ENCODE measurements around the gene UBE2R2. TPM values are rescaled to one million over a fixed set of nuclear protein-coding genes. Genes with fewer than 3 reads are reported as not detected.
"Not testable (repeated sequence)": the region's sequence is repeated elsewhere in the genome, so short reads cannot be mapped to it uniquely, and the experiment has no call there.

Gene UBE2R2
- total and polyA plus RNA-seq, 2 experiments from 2014 or later, result 35.5 to 45.6 TPM

DNA sequence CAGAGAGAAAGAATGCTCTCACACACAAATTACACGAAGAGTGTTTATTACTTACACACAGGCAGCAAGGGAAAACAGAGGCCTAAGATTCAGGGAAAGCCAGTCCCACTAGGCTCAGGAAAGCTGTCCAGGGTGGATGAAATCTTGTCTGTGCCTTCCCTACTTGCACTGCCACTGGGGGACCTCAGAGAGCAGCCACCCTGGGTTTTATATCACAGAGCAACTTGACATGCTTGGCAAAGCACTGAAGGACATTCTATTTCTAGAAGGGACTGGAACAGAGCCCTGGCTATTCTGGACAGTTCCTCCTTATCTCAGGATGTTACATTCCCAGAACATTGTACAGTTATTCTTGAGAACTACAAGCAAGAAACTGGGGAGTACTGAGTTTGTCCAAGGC, 29.1 kb upstream of the UBE2R2 start:
- TF ChIP-seq CTCF (IDR thresholded peaks at IDR 0.05; ENCODE audit: low read depth, low read length), result peak; percentile 12
- no peaks in the 10 kb centered on the region for H3K36me3 ChIP-seq
- H3K4me1 ChIP-seq (ENCODE audit: low read depth), result no peaks in the 10 kb centered on the region
- H3K27me3 ChIP-seq, result no peaks in the 10 kb centered on the region
- no peak overlapping the region for H3K27ac ChIP-seq
- H3K9me3 ChIP-seq (ENCODE audit: low read depth), result no peaks in the 10 kb centered on the region
- no peak overlapping the region for H3K4me3 ChIP-seq
- DNase-seq (ENCODE audit: low read depth in 1 of 2, low spot score in 1 of 2), result peak in 1 of 2 donors; percentile 23

DNA sequence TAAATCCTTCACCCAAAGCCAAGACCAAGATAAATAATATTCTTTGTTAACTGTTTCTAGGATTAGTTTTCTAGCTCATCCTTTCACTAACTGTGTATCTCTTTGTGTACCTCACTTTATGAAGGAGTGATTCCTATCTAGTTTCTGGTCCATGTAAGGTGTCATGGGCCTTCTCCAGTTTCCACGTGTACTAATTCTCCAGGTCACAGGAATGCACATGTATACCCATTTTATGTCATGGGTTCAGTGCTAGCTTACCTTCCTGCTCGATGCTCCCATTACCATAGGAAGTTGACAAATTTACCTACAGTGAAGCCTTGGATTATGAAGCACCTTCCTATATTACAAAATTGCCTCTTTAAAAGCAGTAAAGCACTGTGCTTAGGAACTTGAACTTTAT, 27.5 kb upstream of the UBE2R2 start:
- not testable (repeated sequence) for H3K9me3 ChIP-seq (ENCODE audit: low read depth); H3K27me3 ChIP-seq; H3K4me3 ChIP-seq; DNase-seq (ENCODE audit: low read depth in 1 of 2, low spot score in 1 of 2); H3K27ac ChIP-seq; H3K36me3 ChIP-seq; H3K4me1 ChIP-seq (ENCODE audit: low read depth)

DNA sequence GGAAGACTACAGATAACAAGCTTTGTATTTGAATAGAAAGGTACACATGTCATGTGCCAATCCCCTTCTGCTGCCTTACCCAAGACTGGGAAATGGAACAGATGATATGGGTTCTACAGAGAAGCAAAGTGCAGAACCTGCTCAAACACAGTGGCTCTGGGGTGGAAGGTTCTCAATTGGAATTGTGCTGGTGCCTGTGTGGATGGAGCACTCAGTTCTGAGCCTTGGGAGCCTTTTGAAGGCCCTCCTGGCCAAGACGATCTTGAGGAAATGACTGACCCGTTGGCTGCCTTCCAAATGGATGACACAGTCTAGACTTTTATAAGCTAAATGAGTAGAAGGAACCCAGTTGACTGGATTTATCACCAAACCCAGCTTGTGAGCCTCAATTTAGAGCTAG, 25.8 kb upstream of the UBE2R2 start:
- no peaks in the 10 kb centered on the region for H3K4me1 ChIP-seq (ENCODE audit: low read depth)
- DNase-seq (ENCODE audit: low read depth in 1 of 2, low spot score in 1 of 2), result peak in 1 of 2 donors; percentile 44
- H3K27ac ChIP-seq, result no peak overlapping the region
- H3K27me3 ChIP-seq, result no peaks in the 10 kb centered on the region
- H3K4me3 ChIP-seq, result no peak overlapping the region
- no peaks in the 10 kb centered on the region for H3K9me3 ChIP-seq (ENCODE audit: low read depth)
- no peak for TF ChIP-seq CTCF (IDR thresholded peaks at IDR 0.05; ENCODE audit: low read depth, low read length)
- no peaks in the 10 kb centered on the region for H3K36me3 ChIP-seq

DNA sequence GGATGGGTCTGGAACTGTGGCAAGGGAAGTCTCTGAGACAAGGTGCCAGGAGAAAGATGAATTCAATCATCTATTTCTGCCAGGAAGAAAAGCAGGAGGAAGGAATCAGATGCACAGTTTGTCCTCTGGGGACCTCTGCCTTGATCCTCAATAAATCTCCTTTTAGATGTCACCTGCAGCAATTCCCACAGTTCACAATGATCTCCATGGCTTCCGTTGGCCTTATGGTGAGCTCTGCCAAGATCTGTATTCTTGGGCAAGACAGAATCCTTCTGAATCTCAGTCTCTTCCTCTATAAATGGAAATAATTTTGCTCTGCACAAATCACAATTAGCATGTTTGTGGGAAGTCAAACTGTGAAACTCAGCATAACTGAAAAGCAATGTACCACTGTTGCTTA, 23.5 kb upstream of the UBE2R2 start:
- H3K4me1 ChIP-seq (ENCODE audit: low read depth); H3K27ac ChIP-seq; H3K27me3 ChIP-seq; H3K9me3 ChIP-seq (ENCODE audit: low read depth); DNase-seq (ENCODE audit: low read depth in 1 of 2, low spot score in 1 of 2); H3K36me3 ChIP-seq; H3K4me3 ChIP-seq: not testable (repeated sequence)

DNA sequence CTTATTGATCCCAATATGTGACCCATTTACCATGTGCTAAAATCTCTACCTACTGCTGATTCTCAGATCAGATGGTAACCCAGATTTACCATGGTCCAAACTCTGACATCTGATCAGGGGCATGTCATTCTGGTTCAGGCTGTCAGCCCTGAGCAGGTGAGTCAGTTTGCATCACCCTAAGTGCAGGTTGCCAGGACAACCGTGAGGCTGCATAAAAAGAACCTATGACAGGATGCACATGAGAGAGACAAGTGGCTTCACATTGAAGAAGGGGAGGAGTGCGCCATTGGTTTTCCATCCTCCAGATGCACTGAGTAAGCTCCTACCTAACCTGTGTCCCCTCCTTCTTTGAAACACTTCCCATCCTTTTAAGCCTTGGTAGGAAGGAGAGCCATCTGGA, 22.4 kb upstream of the UBE2R2 start:
- Histone ChIP-seq H3K4me1 (ENCODE audit: low read depth) (no peaks in the 10 kb centered on the region), H3K36me3 (no peaks in the 10 kb centered on the region), H3K27me3 (no peaks in the 10 kb centered on the region), H3K9me3 (ENCODE audit: low read depth) (no peaks in the 10 kb centered on the region), H3K4me3 (no peak overlapping the region), H3K27ac (no peak overlapping the region)
- no peak for DNase-seq (ENCODE audit: low read depth in 1 of 2, low spot score in 1 of 2)
- TF ChIP-seq CTCF (IDR thresholded peaks at IDR 0.05; ENCODE audit: low read depth, low read length), result no peak

GRCh38 chr9:33795281-33795680, 21.7 kb upstream of the UBE2R2 start, which contains the start of gene PRSS3:
Gene PRSS3 (plus strand): TSS chr9:33795561. CDS start chr9:33795574, 13 bp downstream.
- Histone ChIP-seq H3K9me3 (ENCODE audit: low read depth) (no peaks in the 10 kb centered on the region), H3K27ac (no peak within 1 kb of the TSS), H3K4me3 (no peak within 1 kb of the TSS), H3K27me3 (no peaks in the 10 kb centered on the region), H3K4me1 (ENCODE audit: low read depth) (no peaks in the 10 kb centered on the region), H3K36me3 (no peaks in the 10 kb centered on the region)
- TF ChIP-seq CTCF (IDR thresholded peaks at IDR 0.05; ENCODE audit: low read depth, low read length), result no peak
- no peak for DNase-seq (ENCODE audit: low read depth in 1 of 2, low spot score in 1 of 2)

- no peak for TF ChIP-seq CTCF (IDR thresholded peaks at IDR 0.05; ENCODE audit: low read depth, low read length)
- H3K4me3 ChIP-seq, result no peak overlapping the region
- no peaks in the 10 kb centered on the region for H3K9me3 ChIP-seq (ENCODE audit: low read depth)
- H3K4me1 ChIP-seq (ENCODE audit: low read depth), result no peaks in the 10 kb centered on the region
- DNase-seq (ENCODE audit: low read depth in 1 of 2, low spot score in 1 of 2), result no peak
- no peaks in the 10 kb centered on the region for H3K36me3 ChIP-seq
- no peak overlapping the region for H3K27ac ChIP-seq
- no peaks in the 10 kb centered on the region for H3K27me3 ChIP-seq
Observed at GRCh38 chr9:33795819-33796218, 21.1 kb upstream of the UBE2R2 start.

GRCh38 chr9:33796679-33797078, 20.3 kb upstream of the UBE2R2 start:
- H3K36me3 ChIP-seq; H3K4me3 ChIP-seq; H3K9me3 ChIP-seq (ENCODE audit: low read depth); H3K27me3 ChIP-seq; H3K4me1 ChIP-seq (ENCODE audit: low read depth); H3K27ac ChIP-seq: not testable (repeated sequence)
- DNase-seq (ENCODE audit: low read depth in 1 of 2, low spot score in 1 of 2), result peak in 1 of 2 donors; percentile 66
